Measurements from ENCODE around the gene CAV2.

The CAV2 gene

DNA sequence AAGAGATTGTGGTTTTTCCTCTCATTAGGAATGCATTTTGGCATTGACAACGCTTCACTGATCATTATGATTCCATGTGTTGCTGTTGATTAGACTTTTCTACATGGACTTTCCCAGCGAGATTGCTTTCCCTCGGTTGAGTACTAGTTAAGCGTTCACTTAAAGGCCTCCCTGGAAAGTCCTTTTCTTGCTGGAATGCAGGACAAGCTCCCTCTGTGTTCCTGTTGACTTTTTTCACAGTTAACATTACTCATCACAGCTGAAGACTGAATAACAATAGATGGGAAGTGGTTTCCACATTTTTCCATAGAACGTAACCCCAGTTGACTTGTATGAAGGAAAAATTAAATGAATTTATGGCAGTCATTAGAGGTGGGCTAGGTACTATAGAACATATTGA lies 22.7 kb downstream of the CAV2 start:
- no peak for DNase-seq

- no peak for DNase-seq
These were observed 24.7 kb downstream of the CAV2 start for GRCh38 chr7:116524221-116524608.

DNA sequence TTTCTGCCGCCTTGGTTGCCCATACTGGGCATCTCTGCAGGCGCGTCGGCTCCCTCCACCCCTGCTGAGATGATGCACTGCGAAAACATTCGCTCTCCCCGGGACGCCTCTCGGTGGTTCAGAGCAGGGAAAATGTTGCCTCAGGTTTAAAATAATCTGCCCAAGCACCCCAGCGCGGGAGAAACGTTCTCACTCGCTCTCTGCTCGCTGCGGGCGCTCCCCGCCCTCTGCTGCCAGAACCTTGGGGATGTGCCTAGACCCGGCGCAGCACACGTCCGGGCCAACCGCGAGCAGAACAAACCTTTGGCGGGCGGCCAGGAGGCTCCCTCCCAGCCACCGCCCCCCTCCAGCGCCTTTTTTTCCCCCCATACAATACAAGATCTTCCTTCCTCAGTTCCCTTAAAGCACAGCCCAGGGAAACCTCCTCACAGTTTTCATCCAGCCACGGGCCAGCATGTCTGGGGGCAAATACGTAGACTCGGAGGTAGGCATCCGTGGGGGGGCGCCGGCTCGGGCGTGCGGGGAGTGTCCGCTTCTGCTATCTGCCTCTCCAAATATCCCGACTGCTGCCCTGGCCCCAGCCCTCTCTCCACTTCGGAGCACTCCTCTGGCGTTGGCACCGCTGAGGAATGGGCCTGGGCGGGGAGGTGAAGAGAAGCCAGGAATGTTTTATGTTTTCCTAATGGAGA lies 25.2 kb downstream of the CAV2 start, which contains the start of gene CAV1:
CAV1 (plus strand) TSS at position 428 of the 689 bp plus-strand sequence; CDS start at position 455, 27 bp downstream.
- peak in 14 of 56 donors; percentile 7 to 62 (median 16) for DNase-seq

DNA sequence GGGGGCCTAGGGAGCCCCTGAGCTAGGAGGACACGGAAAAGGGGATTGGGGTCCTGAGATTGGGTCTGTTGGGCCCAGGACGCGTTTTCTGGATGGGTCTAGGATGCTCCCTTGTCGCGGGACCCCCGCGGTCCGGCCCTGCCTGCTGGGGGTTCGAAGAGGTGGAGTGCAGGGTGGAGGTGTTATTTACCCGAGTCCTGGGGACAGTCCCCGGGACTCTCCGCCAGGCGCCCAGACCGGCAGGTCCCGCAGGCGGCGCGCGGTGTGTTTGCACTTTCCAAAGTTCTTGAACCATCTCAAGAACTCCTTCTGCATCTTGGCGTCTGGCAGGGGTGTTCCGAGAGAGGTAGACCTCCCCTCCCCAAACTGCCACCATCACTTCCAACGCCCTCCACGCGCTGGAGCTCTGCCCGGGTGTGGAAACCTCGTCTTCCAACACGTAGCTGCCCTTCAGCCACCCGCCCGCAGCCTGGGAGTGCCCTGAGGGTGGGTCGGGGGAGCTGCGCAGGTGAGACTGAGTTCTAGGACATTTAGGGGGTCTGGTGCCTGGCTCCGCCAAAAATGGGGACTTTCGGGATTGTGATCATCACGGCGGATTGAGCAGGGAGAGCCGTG lies 25.9 kb downstream of the CAV2 start:
- no peak for DNase-seq

DNA sequence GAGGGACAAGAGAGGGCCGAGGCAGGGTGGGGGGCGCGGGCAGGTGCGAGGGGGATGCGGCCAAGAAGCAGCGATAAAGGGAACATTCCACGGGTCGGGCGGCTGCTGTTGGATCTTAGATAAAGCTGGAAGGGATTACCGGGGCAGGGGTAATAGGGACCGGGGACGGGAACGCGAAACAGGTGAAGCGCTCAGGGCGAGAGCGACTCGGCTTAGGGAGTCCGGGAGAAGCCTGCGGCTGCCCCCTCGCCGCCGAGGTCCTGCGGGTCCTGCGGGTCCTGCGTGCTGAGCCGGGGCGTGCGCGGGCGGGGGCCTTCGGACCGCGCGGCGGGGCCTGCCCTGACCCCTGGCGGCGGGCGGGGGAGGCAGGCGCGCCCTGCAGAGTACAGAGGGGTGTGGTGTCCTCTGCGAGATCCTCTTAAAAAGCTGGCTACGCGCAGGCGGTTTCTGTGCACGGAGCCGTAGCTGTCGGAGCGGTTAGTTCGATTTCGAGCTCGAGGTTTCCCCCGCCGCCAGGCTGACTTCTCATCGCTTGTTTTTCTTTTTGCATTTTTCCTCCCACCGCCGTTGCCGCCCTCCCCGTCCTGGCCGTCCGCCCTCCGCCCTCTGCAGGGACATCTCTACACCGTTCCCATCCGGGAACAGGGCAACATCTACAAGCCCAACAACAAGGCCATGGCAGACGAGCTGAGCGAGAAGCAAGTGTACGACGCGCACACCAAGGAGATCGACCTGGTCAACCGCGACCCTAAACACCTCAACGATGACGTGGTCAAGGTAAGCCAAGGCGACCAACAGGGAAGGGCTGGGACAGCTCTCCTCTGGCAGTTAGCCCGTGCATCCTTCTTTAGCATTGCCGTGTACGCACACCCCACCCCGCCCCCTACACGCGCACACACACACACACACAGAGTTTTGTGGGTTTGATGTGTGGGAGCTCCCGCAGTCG lies 26.6 kb downstream of the CAV2 start:
- DNase-seq, result peak in 27 of 56 donors; percentile 6 to 56 (median 15)

GRCh38 chr7:116526897-116527296 lies 27.4 kb downstream of the CAV2 start:
- no peak for DNase-seq

- no peak for DNase-seq
These were observed 28.0 kb downstream of the CAV2 start for GRCh38 chr7:116527521-116527920.

DNA sequence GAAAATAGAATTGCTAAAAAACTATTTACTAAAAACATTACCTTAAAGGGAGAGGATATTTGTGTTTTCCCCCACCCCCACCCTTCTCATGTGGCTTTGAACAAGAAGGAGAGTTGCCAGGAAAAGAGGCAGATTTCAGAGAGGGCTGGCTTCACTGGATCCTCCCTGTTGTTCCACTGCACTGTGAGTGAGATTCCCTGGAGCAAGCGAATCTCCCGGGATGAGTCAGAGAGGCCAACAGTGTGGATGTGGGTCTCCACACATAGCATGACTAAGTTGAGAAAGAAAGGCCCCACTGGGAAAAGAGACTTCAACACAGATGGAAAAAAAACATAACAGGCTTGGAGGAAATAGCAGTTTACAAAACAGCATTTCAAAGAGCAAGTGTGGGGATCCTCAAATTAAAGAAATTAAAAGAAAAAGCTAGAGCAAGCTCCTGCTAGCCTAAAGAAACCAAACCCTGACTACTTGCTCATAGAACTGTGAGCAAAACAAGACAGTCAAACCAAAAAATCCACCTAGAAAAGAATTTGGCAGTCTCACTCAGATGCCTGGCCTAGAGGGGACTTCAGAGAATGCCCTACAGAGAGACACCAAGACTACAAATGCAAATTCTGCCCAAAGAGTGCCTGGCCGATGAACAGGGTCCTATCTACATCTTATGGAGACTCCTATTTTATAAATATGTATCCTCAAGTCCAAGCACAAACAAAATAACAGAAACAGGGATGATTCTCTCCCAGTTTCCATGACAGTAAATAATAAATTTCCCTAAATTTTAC lies 28.7 kb downstream of the CAV2 start:
- peak in 1 of 56 donors; percentile 12 for DNase-seq

GRCh38 chr7:116529250-116529649 lies 29.7 kb downstream of the CAV2 start:
- no peak for DNase-seq

DNA sequence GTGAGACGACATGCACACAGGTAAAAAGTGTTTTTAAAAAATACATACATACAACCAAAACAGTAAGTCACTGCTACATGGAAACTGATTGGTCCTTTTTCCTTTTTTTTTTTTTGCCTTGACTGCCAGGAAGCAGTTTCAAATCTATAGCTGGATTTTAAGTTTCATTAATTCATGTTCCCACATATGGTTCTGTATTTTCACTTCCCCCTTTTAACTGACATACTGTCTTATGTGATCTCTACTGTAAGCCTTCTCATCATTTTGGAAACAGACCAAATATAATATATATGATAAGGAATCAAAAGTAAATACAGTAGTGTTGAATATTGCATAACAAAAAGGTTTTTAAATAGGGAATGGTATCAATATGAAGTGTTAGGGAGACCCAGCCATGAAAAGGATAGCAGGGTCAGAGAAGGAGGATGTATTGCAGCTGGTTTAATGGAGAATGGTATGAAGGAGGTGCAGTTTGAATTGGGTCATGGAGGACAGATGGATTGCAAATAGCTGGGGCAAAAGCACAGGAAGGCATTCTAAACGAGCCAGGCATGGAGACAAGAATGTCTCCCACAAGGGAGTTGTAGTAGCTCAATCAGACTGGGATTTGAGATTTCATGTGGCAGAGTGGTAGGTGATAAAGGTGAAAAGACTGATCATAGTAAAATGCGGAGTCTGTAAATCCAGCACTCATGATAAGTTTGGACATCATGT lies 30.7 kb downstream of the CAV2 start:
- DNase-seq, result no peak

DNA sequence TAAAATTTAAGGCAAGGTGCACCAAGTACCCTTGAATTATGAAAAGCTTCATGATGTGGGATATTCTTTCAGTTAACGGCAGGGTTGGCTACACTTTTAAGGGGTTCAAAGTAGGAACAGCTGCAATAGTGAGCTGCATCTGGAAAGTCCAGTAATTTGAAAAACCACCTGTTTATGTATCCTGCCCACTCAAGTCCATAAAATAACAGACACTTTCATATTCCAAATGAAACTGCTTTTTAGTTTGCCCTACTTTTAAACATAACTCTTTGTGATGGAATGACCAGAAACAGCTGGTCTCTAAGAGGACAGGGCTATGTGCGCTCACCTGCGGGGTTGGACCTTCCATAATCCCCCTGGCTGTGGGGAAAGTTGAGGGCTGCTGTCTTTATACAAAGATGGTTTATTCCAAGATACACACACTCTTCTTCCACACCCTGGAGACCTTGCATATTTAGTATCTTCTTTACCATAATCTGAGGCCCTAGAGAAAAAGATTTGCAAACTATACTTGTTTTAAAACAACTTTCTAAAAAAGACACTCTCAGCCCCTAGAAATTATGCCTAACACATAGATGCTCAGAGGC lies 32.7 kb downstream of the CAV2 start:
- no peak for DNase-seq

DNA sequence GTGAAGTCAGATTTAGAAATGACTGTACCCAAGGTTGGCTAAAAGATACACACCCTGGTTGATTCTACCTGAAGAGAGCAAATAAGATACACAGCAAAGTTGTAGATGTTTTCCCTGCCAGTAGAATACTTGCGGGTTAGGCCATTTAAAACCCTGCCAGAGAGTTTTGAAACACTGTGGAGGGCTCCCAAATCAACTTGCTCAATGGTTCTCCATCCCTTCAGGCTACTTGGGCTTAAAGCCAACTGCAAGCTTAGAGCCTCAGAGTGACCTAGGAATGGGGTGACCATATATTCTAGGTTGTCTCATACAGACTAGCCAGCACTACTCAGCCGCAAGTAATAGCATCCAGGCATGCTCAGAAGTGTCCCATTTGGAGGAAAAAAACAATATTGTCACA lies 35.3 kb downstream of the CAV2 start:
- no peak for DNase-seq

DNA sequence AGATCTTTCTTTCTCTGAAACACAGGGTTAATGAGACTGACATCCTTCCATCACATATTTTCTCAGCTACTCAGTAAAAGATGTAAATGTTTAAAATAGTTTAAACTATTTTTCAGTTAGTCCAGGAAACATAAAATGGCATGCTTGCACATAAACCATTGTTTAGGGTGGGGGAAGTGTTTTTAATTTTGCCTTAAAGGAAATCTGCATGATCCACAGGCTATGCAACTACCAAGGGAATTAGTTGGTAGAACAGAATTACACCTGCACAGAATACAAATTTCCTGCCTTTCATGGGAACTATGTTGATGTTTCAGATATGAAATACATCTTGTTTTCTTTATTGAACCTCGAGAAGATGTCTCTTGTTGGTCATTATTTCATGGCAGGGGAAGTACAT lies 35.9 kb downstream of the CAV2 start:
- DNase-seq, result no peak

DNA sequence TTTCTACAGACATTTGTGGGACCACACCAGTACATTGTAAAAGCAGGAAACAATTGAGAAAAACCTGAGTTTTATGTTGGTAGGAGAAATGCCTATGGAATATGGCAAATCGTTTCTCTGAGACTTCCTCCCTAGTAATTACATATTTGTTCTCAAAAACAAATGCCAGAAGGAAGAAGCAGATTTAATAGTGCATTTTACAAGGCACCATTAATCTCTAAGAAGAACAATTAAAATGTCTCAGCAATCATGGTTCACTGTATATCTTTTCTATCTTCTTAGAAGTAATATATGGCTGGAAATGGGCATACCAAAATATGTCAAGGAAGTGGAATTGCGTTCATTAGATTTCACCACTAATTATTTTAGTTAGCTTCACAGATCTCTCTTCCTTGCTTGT lies 38.6 kb downstream of the CAV2 start:
- DNase-seq, result no peak

DNA sequence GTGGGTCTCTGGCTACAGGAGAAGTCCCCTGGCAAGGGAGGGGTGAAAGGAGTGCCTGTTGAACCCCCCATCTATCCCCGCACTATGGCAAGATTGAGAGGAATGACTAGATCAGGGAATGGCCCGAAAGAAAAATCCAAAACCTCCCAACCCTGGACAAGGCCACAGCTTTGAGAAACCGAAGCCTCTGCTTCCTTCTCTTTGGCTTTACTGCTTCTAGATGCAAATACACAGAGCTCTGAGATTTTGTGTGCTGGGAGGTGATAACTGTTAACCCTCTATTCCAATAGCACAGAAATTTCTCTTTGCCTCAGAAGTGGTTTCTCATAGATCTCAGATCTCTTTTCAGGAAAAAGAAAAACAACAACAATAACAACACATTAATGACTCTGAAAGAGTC lies 40.3 kb downstream of the CAV2 start:
- no peak for DNase-seq

DNA sequence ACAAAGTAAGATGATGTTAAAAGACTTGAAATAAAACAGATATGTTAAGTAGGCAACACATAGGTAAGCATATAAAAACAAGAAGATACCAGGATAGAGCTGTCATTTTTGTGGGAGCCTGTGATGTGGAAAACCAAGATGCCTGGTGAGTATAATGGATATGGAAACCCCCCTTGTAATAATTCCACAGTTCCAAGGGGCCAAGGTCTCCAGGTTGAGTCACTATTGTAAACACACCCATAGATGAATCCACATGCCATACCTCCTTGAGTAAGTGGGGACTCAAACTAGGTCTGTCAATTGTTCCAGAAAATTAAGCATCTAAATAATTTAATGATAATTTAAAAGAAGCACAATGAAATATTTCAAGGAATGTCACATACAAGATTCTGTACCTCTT lies 41.2 kb downstream of the CAV2 start:
- DNase-seq, result no peak

DNA sequence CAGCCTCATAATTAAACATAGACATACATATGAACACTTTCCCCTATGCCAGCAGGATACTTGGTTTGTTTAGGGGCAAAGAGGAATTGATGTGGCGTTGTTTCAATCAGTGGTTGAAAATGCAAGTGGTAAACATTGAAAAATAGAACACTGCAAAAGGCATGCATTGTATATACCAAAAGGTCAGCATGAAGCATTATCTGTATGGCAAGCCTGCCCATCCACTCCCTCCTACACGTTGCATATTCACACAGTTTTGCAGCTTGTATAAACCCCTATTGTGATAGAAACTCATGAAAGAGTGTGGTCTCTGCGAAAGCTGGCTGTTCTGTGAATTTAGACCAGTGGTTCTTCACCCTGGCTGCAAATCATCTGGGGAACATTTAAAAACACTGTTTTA lies 42.4 kb downstream of the CAV2 start:
- no peak for DNase-seq

GRCh38 chr7:116542618-116543017 lies 43.1 kb downstream of the CAV2 start:
- no peak for DNase-seq

DNA sequence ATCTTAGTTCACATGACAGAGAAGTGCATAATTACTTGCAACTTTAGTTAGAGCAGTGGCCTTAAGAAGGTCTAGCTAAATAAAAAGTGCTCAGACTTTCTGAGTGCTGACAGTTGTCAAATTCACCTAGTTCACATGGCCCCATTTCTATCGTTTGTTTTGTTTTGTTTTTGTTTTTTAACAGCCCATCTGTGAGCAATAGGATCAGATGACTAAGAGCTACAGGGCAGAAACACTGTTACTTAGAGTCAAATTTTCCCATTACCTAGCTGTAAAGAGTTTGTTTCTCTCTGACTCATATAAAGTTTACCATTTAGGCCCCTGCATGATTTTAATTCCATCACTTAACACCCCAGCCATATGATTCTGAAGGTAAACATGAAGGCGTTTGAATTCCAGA lies 44.1 kb downstream of the CAV2 start:
- no peak for DNase-seq

DNA sequence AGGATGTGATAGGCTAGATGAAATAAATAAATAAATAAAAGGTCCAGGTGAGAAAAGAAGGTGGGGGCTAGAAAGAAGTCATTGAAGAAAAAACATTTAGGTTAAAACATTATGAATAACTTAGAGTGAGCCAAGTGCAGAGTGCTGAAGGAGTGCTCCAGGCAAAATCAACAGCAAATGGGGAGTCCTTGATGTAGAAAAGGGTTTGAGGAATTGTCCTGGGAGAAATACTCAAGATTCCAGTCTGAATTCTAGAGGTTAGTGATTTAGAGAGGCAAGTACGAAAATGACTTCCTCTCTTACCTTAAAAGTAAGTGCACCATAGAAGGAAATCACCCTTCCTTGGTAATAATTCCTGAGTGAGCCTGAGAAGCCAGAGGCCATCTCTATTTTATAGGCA lies 44.9 kb downstream of the CAV2 start:
- no peak for DNase-seq
